ENCODE data around the gene PEX19.

PEX19 gene

DNA sequence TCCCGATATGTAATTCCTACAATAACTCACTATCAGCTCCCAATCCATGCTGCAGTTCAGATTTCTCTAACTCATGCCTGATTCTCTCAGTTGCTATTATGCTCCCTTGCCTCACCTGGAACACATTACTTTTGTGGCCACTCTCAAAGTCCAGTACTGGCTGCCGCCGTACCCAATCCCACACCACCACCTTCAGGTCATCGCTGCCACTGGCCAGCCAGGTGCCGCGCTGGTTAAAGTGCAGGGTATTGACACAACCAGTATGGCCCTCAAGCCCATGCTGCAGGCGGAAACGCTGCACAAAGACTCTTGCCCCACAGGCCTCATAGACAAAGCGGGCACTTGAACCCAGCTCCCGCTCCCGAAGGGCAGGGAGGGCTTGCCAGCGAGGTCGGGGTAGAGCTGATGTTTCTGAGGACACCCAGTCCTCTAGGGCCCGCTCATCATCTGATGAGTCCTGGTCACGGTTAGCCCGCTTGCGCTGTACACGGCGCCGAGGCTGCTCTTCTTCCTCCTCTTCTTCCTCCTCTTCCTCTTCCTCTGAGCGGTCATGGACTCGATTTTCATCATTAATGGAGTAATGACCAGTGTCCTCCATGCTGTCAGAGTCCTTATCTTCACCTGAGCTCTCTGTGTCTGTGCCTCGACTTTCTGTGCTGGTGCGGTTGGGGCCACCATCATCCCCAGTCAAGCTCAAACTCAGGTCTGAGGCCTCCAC lies 45.2 kb downstream of the PEX19 start:
- no peak for DNase-seq (ENCODE audit: low read depth, low spot score)

DNA sequence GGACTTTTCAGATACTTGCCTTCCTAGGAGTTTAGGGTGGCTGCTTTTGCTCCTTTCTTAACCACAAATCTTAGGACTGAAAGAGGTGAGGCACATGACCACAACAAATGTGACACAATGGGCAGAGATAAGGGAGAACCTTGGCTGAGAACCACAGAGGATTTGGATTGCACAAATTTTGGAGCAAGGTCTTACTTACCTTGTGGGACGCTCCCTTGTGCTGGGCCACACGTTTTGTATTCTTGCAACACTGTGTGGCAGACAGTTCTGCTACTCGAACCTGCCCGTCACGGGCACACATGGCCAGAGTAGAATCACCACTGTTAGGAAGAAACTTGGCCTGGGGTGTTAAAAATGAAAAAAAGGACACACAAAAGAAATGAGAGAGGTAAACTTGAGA lies 46.5 kb downstream of the PEX19 start:
- DNase-seq (ENCODE audit: low read depth, low spot score), result no peak

DNA sequence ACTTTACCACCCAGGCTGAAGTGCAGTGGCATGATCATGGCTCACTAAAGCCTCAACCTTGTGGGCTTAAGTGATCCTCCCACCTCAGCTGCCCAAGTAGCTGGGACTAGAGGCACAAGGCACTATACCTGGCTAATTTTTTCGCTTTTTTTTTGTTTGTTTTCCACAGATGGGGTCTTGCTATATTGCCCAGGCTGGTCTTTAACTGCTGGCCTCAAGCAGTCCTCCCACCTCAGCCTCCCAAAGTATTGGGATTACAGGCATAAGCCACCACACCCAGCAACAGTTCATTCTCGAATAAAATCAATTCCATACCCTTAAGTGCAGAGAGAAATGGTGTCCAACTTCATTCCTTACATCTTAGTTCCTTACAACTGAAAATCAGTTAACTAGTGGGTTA lies 47.4 kb downstream of the PEX19 start:
- no peak for DNase-seq (ENCODE audit: low read depth, low spot score)

DNA sequence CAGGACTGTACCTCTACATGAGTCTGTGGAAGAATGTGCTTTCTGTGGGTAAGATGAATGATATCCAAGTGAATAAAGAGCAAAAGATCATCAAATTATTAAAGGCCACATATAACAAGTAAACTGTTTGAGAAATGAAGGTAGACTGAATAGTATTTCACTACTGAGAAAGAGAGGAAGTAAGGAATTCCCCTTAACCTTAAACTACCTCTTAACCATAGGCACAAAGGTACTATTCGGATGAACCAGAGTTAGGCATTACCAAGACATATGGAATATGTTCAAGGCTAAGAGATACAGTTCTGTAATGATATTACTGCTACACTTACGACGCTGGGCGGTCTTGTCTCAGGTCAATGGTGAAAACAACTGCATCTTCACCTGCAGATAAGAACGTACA lies 48.1 kb downstream of the PEX19 start:
- no peak for DNase-seq (ENCODE audit: low read depth, low spot score)

DNA sequence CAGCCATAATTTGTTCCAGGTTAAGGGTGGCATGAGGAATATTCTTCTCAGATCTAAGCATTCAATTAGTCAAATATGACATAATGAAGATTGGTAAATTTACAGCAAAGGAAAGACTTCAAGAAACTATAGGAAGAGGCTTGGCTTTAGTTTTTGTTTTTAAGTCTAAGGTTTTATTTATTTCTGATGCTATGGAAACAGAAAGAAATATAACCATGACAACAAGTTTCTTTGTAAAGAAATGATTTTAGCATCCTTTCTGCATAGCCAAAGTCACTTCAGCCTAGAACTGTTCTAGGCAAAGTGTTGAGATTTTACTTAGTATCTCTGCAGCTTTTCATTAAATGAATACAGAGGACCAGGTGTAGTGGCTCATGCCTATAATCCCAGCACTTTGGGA lies 52.0 kb downstream of the PEX19 start:
- DNase-seq (ENCODE audit: low read depth, low spot score), result no peak

DNA sequence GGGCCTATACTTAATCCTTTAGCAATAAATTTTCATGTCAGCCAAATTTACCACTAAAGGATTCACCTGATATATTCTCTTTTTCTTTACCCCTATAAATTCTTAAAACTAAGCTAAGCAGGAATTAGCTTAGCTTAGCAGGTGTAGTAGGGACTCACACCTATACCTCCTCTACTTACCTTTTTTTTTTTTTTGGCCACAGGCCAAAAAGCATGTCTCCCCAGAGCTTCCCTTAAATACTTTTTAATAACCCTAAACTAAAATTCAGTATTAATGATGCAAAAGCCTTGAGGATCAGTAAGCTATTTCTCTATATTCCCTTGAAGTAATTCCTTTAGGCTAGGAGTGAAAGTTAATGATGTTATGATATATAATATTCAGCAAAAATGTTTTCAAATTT lies 56.5 kb downstream of the PEX19 start:
- no peak for DNase-seq (ENCODE audit: low read depth, low spot score)

DNA sequence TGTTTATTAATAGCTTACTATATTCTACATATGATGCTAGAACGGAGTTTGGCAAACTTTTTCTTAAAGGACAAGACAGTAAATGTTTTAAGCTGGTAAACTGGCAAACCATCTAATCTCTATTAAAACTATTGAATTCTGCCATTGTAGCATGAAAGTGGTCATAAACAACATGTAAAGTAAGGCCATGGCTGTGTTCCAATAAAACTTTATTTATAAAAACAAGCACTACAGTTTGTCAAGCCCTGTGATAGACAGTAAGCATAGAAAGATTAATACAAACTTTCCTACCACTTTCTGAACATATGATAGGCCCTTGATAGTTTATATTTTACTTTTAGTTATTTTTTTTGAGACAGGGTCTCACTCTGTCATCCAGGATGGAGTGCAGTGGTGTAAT lies 57.4 kb downstream of the PEX19 start:
- no peak for DNase-seq (ENCODE audit: low read depth, low spot score)

DNA sequence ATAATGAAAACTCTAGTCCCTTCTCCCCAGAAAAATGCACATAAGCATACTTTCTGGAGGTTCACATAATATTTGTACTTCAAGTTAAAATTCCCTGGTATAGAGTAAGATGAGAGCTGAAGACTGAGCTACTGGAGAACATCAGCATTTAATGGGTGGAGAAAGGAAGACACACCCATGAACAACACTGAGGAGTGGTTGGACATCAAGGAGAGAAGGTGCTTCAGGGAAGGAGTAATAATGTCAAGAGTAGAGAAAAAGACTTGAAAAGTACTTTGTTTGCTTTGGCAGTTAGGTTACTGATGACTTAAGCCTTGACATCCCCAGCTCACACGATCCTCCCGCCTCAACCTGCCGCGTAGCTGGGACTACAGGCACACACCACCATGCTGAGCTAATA lies 57.9 kb downstream of the PEX19 start:
- DNase-seq (ENCODE audit: low read depth, low spot score), result no peak

Data from ELF-1 (cell line).